ENCODE measurements around the gene TTF2.

TTF2 gene

GRCh38 chr1:117059678-117060440 lies at the start of gene TTF2:
Gene TTF2 (plus strand): TSS chr1:117060326. CDS start chr1:117060347, 21 bp downstream.
- DNase-seq (ENCODE audit: low spot score) = peak; percentile 95

- DNase-seq (ENCODE audit: low spot score) = no peak
Observed at GRCh38 chr1:117011334-117011733, 48.8 kb upstream of the TTF2 start.

- no peak for DNase-seq (ENCODE audit: low spot score)
Observed at GRCh38 chr1:117013309-117013858, 46.7 kb upstream of the TTF2 start.

GRCh38 chr1:117014209-117014608 lies 45.9 kb upstream of the TTF2 start:
- DNase-seq (ENCODE audit: low spot score) = peak; percentile 2

- DNase-seq (ENCODE audit: low spot score) = no peak
Observed at GRCh38 chr1:117015724-117016123, 44.4 kb upstream of the TTF2 start.

- DNase-seq (ENCODE audit: low spot score) = no peak
Observed at GRCh38 chr1:117017062-117017461, 43.1 kb upstream of the TTF2 start.

GRCh38 chr1:117017648-117018047 lies 42.5 kb upstream of the TTF2 start:
- DNase-seq (ENCODE audit: low spot score) = no peak

- DNase-seq (ENCODE audit: low spot score) = no peak
Observed at GRCh38 chr1:117020526-117021156, 39.5 kb upstream of the TTF2 start.

- no peak for DNase-seq (ENCODE audit: low spot score)
Observed at GRCh38 chr1:117022114-117022513, 38.0 kb upstream of the TTF2 start.

- no peak for DNase-seq (ENCODE audit: low spot score)
Observed at GRCh38 chr1:117025568-117025967, 34.6 kb upstream of the TTF2 start.

- DNase-seq (ENCODE audit: low spot score) = no peak
Observed at GRCh38 chr1:117026361-117026760, 33.8 kb upstream of the TTF2 start.

GRCh38 chr1:117029685-117030084 lies 30.4 kb upstream of the TTF2 start:
- no peak for DNase-seq (ENCODE audit: low spot score)

GRCh38 chr1:117030271-117030877 lies 29.8 kb upstream of the TTF2 start:
- no peak for DNase-seq (ENCODE audit: low spot score)

- no peak for DNase-seq (ENCODE audit: low spot score)
Observed at GRCh38 chr1:117032266-117032665, 27.9 kb upstream of the TTF2 start.

- DNase-seq (ENCODE audit: low spot score) = no peak
Observed at GRCh38 chr1:117032681-117033539, 27.2 kb upstream of the TTF2 start.

GRCh38 chr1:117033772-117034171 lies 26.4 kb upstream of the TTF2 start:
- DNase-seq (ENCODE audit: low spot score) = no peak

- DNase-seq (ENCODE audit: low spot score) = no peak
Observed at GRCh38 chr1:117034791-117035290, 25.3 kb upstream of the TTF2 start.

GRCh38 chr1:117036018-117036461 lies 24.1 kb upstream of the TTF2 start:
- DNase-seq (ENCODE audit: low spot score) = no peak

GRCh38 chr1:117037802-117038201 lies 22.3 kb upstream of the TTF2 start:
- no peak for DNase-seq (ENCODE audit: low spot score)

- no peak for DNase-seq (ENCODE audit: low spot score)
Observed at GRCh38 chr1:117038236-117038635, 21.9 kb upstream of the TTF2 start.

GRCh38 chr1:117044217-117044616 lies 15.9 kb upstream of the TTF2 start:
- no peak for DNase-seq (ENCODE audit: low spot score)

- no peak for DNase-seq (ENCODE audit: low spot score)
Observed at GRCh38 chr1:117045644-117046043, 14.5 kb upstream of the TTF2 start.
